Left lung (tissue), 10 donors: ENCODE measurements around the gene DYNLRB1. TPM values are rescaled to one million over a fixed set of nuclear protein-coding genes. Genes with fewer than 3 reads are reported as not detected.
"Not testable (repeated sequence)": the region's sequence is repeated elsewhere in the genome, so short reads cannot be mapped to it uniquely, and the experiment has no call there.

Experiments
- ATAC-seq: fragments of 200-7000 bp; cut with Tn5 transposase; one replicate; pipeline ENCODE4 v1.9.1; 2020; ENCODE audit warnings: moderate library complexity
- DNase-seq, 4 donors: peaks; one replicate each; pipeline ENCODE4 v3.0.0-alpha.2; 2013 to 2020
- H3K27ac ChIP-seq, 2 donors: fragments of 200-600 bp; sonication (generic) in 1 of 2; one replicate each; pipeline versions ENCODE4 v1.5.0 to v1.8.0; 2020 to 2021
- H3K27me3 ChIP-seq, 2 donors: fragments of 200-600 bp; sonication (generic) in 1 of 2; one replicate each; pipeline versions ENCODE4 v1.5.0 to v1.8.0; 2020 to 2021
- H3K36me3 ChIP-seq, 2 donors: fragments of 200-600 bp; sonication (generic) in 1 of 2; one replicate each; pipeline versions ENCODE4 v1.5.0 to v1.8.0; 2020 to 2021
- H3K4me1 ChIP-seq, 2 donors: fragments of 200-600 bp; one replicate each; pipeline ENCODE4 v1.8.0; 2021
- H3K4me3 ChIP-seq, 2 donors: fragments of 200-600 bp; sonication (generic) in 1 of 2; one replicate each; pipeline versions ENCODE4 v1.5.0 to v1.8.0; 2020 to 2021; ENCODE audit warnings: mild to moderate bottlenecking in 1 of 2
- H3K9me3 ChIP-seq, 2 donors: fragments of 200-600 bp; sonication (generic) in 1 of 2; one replicate each; pipeline versions ENCODE4 v1.5.0 to v1.8.0; 2020 to 2021
- CTCF ChIP-seq, 2 donors: fragments of 200-600 bp; sonication (generic) in 1 of 2; IDR thresholded peaks; one replicate each; pipeline versions ENCODE4 v1.5.0 to v1.8.0; 2021; ENCODE audit warnings: antibody characterized with exemption in 2 of 2
- intact Hi-C, 2 donors: fragments of 100-400 bp; cut with DNase I; formaldehyde crosslinking; loops; one replicate each; pipeline versions ENCODE4 v1.11.2 to v1.14.2; 2022
- polyA plus RNA-seq, 6 donors: library from polyadenylated mRNA; unstranded; fragments of 120-200 nt; gene quantifications; one replicate each; pipeline ENCODE4 v1.2.1, GENCODE V29; 2013; ENCODE audit not compliant: insufficient read length in 6 of 6
- total RNA-seq, 2 donors: library from RNA; stranded (reverse); fragmentation: NEBNext Ultra II Directional; extraction: Animal tissue kit (Norgen Biotek cat#: 25700); gene quantifications; one replicate each; pipeline ENCODE4 v1.2.1, GENCODE V29; 2021
- donor health status: DM: no; HTN: yes; CAD: no.
- donor health status: DM: no; HTN: no; CAD: no.

DYNLRB1 gene
- total and polyA plus RNA-seq, 8 donors: 110 to 159 (median 141) TPM

GRCh38 chr20:34515484-34516246 is 557 bp upstream of the DYNLRB1 start:
- no peaks in the 10 kb centered on the region for H3K27me3 ChIP-seq
- peaks cover 15 to 45% of the 10 kb centered on the region in 2 donors for H3K4me1 ChIP-seq
- peak; percentile 44 to 81 (median 68) for DNase-seq
- H3K4me3 ChIP-seq: peak overlapping the region; percentile 82 to 93
- no peaks in the 10 kb centered on the region for H3K9me3 ChIP-seq
- H3K27ac ChIP-seq: peak overlapping the region; percentile 94 to 98
- peaks cover 0 to 31% of the 10 kb centered on the region in 2 donors for H3K36me3 ChIP-seq
- TF ChIP-seq CTCF (IDR thresholded peaks at IDR 0.05): no peak
- peak; percentile 83 for ATAC-seq
- intact Hi-C loops: no loop called here

- peaks cover 0 to 24% of the 10 kb centered on the region in 2 donors for H3K36me3 ChIP-seq
- no peaks in the 10 kb centered on the region for H3K27me3 ChIP-seq
- no peak for TF ChIP-seq CTCF (IDR thresholded peaks at IDR 0.05)
- peak overlapping the region; percentile 82 to 93 for H3K4me3 ChIP-seq
- no peak for ATAC-seq
- no peaks in the 10 kb centered on the region for H3K9me3 ChIP-seq
- intact Hi-C loops: no loop called here
- no peak for DNase-seq
- H3K4me1 ChIP-seq: peaks cover 15 to 52% of the 10 kb centered on the region in 2 donors
- H3K27ac ChIP-seq: peak overlapping the region; percentile 94 to 98
Measured at GRCh38 chr20:34517114-34517505, 888 bp downstream of the DYNLRB1 start.

- H3K27me3 ChIP-seq, H3K4me3 ChIP-seq, DNase-seq, intact Hi-C loops, ATAC-seq, H3K9me3 ChIP-seq, H3K27ac ChIP-seq: not testable (repeated sequence)
- Histone ChIP-seq H3K36me3 (peaks cover 0 to 22% of the 10 kb centered on the region in 2 donors), H3K4me1 (peaks cover 13 to 57% of the 10 kb centered on the region in 2 donors)
Measured at GRCh38 chr20:34518863-34519262, 2.6 kb downstream of the DYNLRB1 start.

- H3K9me3 ChIP-seq, intact Hi-C loops, H3K27ac ChIP-seq, ATAC-seq, H3K27me3 ChIP-seq, H3K4me3 ChIP-seq, DNase-seq: not testable (repeated sequence)
- Histone ChIP-seq H3K36me3 (peaks cover 0 to 28% of the 10 kb centered on the region in 2 donors), H3K4me1 (peaks cover 12 to 55% of the 10 kb centered on the region in 2 donors)
Measured at GRCh38 chr20:34519841-34520240, 3.6 kb downstream of the DYNLRB1 start.

GRCh38 chr20:34522969-34523871 is 7.0 kb downstream of the DYNLRB1 start:
- H3K36me3 ChIP-seq: peaks cover 0 to 46% of the 10 kb centered on the region in 2 donors

More at GRCh38 chr20:34522969-34523871, 7.0 kb downstream of the DYNLRB1 start:
- DNase-seq (peak in 1 of 4 donors; percentile 30), ATAC-seq (peak; percentile 47)
- Histone ChIP-seq H3K27ac (peak overlapping the region in 1 of 2 donors; percentile 29), H3K4me1 (peaks cover 17 to 56% of the 10 kb centered on the region in 2 donors), H3K9me3 (no peaks in the 10 kb centered on the region), H3K4me3 (no peak overlapping the region), H3K27me3 (no peaks in the 10 kb centered on the region)
- TF ChIP-seq CTCF (IDR thresholded peaks at IDR 0.05): peak; percentile 18 to 32
- intact Hi-C loops: no loop called here
